Activated CD4-positive, CD25-positive, alpha-beta regulatory T cell treated with anti-CD3 and anti-CD28 coated beads, Interleukin-2, amount 50 U/mL, for 16 hours (primary cell): ENCODE measurements around the gene MOB3B.

ENCODE experiments used
- DNase-seq: peaks from one replicate; pipeline ENCODE4 v3.0.0-alpha.2; 2020; ENCODE audit warnings: low read depth, low spot score

The MOB3B gene

DNA sequence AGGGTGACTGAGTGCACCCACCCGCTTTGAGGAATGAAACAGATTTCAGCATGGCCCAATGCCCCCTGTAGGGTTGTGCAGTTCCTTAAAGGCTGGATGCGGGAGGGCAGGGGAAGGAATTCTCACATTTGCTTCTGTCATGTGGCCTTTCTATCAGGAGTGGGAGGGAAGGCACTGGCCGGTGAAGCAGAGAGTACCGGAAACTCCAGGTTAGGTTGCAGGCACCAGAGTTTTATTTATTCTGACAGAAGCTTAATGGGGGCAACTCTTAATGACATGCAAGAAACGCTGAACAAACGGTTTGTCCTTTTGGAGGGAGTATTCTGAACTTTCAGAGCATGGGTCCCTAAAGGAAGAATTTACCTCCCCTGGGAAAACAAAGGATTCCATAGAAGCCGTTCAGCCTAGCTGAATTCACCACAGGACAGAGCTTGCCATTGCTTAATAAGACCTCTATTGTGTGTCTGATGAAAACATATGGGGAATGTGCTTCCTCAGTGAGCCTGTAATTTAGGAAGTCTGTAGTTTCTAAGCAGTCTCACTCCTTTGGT is 188.6 kb downstream of the MOB3B start:
- no peak for DNase-seq

DNA sequence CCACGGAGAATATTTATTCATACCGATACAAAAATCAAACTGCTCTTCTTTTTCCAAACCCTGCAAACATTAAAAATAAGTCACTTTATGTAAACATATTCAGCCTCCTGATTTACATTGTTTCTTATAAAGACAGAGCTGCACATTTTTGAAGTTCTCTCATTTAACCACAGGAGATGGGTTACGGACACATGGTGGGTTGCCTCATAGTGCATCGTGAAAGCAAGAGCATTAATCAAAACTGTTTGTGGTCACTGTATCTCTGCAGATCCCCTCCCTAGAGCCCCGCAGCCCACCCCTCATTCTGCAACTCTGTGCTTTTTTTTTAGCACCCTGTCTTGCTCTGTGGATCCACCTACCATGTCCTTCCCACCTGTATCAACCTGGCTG is 189.3 kb downstream of the MOB3B start:
- DNase-seq, result no peak

DNA sequence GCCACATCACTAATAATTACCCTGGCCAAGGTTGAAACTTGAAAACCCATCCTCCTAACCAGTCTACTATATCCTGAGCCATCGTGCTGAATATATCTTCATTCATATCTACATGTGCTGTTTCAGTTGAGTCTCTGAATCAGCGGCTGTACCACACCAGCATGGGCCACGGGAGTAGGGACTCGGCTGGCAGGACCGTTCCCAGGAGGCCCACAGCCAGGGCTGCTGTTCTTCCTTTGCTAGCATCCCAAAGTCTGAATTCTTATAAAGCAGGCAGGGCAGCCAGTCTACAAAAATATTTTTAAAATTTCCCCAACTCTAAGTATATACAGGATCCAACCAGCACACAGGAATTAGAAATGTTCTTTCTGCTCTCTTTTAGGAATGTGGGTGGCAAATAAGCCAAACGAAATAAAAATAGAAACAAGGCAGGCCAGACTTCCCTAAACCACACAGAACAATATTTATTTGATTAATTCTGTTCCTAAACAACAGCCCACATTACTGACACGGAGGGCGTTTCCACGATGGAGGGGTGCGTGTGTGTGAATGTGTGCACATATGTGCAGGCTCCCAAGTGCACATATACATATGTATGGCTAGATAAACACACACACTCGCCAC is 189.8 kb downstream of the MOB3B start:
- DNase-seq, result no peak

DNA sequence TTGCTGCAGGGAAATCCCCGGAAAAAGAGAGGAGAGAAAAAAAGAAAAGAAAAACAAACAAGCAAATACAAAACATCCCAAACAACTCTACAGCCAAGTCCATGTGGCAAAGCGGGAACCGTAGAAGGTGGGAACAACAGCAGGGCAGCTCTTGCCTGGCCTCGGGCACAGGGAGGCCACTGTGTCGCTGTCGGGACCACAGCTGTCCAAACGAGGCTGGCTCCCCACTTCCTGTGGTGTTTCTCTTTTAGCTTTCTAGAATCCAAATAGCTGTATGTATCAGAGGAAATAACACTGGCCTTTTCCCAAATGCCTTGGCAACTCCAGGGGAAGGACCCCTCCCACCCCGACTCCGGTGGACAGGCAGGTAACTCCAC is 191.1 kb downstream of the MOB3B start:
- no peak for DNase-seq

DNA sequence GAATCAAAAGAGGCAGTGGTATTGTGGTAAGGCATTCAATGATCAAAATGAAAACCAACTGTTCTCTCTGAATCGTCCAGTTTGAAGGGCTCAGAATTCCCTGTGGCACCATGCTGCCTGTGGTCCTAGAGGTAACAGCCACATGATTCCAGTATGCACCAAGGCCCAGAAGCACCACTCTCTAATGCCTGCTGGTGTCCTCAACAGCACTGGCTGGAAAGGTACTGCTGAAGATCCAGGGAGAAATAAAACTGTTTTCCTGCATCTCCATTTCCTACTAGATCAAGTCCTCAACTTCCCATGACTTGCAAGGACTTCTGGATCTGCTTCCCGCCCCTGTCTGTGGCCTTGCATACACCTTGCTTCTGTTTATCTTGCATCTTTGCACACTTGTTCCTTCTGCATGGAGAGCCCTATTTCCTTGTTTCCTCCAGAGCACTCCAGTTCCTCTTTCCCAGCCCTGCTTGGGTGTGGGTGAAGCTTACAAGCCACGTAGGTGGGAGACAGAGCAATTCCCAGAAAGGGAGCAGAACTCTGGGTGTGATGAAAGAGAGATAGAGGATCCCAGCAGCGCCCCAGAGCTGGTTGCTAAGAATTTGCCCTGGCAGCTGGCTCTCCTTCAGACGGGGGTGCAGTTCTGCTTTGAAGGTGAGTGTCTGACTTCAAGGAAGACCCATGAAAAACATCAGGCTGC is 191.6 kb downstream of the MOB3B start:
- no peak for DNase-seq

DNA sequence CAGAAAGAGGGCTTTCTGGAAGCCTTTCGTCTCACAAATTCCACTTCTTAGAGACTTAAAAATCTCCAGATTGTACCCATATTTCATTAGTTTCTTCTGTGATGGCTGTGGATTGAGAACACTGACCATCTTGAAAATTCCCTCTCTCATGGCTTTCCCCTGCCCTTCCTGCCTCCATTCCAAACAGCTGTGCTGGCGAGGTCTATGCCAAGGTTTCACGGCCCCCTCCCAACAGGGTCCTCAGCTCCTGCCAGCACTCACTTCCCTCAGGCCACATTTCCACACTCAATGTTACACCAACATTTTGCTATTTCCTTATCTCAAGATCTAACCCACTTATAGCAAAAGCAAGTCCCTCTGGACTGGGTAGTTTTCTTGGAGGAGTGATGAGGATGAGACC is 192.4 kb downstream of the MOB3B start:
- no peak for DNase-seq

DNA sequence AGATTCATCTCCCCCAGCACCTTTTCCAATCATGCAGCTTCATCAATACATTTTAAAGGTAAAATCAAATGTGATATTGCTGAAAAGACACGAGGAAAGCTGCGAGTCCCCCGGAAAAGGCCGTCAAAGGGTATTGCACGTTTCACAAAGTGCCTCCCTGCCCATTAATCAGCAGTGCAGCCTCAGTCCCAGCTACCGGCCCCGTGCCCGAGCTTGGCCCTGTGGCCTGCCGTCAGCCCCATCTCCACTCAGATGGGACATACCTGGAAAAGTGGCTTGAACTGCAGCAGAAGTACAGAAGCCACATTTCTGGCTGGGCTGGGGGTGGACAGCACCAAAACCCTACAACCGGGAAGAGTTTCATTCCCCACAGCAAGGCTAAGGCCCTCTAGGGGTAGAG is 192.8 kb downstream of the MOB3B start:
- DNase-seq, result no peak

DNA sequence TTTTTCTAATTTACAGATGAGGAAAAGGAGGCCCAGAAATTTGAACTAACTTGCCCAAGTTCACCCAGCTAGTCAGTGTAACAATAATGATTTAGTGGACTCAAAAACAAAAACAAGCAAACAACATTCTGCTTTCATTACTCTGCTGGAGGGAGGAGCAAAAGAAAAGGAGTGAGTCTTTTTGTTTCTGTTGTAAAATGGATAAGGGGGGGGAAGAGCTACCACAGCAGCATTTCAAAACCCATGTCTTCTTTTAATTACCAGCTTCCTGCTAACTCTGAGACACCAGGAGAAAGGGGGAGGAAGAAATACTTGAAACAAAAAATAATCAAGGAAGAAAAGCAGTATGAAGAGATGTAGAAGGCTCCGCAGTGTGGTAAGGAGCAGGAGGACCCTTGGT is 193.5 kb downstream of the MOB3B start:
- DNase-seq, result no peak

DNA sequence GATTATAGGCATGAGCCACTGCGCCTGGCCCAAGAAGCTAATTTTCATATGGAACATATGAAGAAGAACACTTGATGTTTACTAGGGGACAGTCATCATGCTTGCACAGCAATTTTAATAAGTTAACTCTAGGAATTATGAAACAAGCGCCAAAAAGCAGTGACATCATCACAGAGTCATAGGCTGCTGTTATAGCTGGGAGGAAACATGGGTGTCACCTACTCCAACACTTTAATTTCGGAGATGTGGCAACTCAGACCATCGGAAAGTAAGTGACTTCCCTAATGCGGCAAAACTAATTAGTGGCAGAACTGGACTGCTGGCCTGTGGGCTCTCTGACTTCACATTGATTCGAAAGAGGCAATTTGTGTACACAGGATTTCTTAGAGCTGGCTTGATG is 194.5 kb downstream of the MOB3B start:
- no peak for DNase-seq

DNA sequence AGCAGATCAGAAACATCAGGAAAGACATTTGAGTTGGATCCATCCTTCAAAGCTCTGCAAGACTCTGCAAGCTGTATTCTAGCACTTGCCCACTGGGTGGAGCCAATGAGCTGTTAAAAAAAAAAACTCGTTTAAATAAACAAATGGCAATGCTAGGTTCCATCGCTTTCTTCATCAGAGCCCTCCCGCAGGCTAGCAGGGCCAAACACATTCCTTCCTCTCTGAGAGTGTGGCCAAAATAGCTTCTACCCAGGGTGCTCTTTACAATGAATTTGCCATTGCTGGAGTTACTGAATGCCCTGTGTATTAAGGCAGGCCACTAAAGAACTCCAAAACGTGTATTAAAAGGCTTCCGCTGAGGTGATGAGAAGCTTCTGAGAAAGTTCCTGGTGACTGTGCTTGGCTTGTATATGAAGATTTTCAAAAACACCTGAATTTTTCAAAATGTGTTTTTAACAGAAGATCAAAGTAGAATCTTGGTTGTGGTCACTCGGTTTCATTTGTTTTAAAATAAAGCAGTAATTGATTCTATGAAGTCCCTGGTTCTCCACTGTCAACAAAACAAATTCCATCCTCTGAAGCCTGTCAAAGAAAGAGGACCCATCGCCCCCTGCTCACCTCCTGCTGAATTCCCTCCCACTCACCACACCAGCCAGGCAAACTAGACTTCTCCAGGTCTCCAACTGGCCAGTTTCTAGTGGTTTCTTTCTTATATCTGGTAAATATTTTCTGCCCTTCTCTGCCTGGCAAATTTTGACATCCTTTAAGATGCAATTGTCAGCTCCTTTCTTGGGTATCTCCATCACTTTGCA is 196.2 kb downstream of the MOB3B start:
- no peak for DNase-seq

DNA sequence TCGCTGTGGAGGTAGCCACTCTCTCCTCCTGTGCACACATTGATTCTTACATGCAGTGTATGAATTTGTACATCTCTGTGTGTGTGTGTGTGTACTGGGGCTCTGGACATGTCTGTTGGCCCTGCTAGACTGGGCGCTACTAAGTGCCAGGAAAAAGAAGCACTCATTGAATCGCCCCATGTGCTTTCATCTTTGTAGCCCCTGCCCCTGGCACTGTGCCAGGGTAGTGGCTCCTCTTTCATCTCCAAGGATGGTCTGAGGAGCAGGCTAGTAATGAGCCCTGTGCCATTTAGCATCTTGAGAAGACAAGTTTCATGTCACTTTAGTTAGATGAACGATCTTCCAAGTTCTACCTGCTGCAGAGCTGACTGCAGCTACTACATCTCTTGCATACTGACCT is 198.2 kb downstream of the MOB3B start:
- no peak for DNase-seq

DNA sequence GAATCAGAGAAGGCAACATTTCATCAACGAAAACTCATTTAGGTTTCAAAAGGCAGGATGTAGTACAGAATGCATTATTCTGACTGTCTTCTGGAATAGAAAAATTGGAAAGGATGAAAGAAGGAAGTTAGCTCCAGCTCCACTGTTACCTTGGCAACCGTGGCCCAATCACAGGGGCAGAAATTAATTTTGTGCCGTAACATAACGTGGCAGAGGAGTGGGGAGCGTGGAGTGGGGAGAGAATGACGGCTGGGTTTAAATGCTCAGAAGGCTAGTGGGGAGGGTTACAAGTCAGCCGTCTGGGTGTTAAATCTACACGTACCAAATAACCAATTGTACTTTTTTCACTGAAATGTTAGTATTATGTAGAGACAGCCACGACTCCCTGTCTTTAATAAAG is 200.3 kb downstream of the MOB3B start:
- DNase-seq, result no peak

DNA sequence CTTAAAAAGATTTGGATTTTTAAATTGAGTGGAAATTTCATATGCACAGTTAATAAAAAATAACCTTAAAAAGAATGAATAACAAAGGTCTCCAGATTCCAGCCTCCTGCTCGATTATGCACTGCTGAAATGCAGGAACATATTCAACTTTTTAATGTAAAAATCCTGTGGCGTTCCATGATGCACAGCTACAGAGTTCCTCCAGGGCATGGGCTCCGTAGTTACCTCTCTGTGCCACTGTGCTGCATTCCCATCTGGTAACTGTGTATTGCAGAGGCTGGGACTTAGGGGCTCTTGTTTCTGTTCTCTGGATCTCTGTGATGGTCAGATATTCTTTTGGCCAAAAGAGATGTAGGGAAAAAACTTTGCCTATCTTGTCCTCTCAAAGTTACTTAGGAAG is 201.1 kb downstream of the MOB3B start:
- no peak for DNase-seq

DNA sequence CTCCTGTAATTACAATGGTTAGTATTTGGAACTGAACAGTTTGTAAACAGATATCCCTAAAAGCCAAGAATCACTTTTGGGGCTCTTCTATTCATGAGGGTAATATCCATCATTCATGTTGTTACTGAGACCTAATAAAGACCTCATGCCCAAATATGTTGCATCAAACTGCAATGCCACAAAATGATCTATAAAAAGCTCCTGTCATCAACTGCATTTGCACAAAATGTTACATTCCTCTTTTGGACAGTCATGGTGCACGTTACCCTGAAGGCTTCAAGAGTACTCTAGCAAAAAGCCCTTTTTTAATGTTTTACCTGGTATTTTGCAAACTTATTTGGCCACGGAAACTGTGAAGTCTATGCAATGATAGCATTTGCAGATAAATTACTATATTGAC is 218.4 kb downstream of the MOB3B start:
- no peak for DNase-seq

DNA sequence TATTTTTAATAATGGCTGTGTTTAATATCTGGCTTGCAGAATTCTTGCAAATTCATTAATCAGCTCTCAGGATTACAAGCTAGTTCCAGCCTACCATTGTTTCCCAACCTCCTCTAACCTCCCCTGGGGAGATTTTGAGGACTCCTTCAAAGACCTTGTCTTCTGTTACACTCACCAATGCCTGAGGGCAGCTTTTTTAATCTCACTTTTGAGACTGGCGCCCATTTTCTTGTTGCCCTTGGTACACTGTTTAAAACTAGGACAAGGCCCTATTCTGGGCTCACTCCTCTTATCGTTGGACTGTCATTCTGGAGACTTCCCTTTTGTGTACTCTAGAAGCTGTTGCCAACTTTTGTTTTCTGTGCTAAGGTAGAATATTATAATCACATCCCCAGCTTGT is 219.0 kb downstream of the MOB3B start:
- DNase-seq, result no peak

DNA sequence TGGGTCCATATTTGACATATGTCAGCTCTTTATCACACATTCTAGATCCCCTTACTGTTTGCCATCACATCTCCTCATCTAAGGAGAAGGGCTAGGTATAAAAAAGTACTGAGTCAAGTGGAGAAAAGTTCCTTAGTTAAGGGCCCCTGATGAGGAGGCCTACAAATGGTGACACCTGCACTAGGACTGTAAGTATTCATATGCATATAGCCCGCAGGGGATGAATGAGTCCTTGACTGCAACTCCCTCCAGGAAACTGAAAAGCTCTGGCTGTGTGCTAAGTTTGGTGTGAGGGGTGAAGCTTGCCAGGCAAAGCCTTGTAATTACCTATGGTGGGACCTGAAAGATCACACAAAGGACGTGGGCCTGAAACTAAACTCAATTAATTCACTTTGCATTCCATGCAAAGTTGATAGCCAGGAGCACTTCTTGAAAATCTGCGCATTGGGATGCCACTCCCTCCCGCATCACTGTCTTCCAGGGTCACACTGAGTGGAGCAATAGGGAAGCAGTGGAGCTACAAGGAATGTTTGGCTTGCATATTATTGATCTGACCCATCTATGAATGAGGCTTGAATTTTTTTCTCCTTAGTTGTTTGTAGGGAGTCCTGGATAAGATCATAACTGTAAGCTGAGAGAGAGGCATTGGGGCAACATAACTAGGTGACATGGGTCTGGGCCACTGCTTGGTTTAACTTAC is 220.8 kb downstream of the MOB3B start:
- DNase-seq, result no peak

DNA sequence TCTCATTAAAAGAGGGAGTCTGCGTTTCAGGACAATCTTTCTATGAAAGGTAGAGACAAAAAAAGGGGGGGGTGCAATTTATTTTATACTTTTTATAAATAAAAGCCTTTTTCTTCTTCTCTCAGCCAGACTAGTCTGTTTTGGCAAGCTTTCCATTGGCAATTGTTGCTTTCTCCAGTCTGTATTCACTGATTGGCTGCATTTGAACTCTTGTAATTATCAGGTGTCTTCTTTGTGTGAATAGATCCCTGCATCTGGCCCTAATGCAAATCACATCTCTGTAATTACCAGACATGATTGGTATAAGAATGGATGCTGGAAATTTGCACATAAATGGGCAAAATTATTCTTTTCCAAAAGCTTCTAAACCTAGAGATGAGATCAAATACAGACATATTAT is 225.1 kb downstream of the MOB3B start:
- no peak for DNase-seq

DNA sequence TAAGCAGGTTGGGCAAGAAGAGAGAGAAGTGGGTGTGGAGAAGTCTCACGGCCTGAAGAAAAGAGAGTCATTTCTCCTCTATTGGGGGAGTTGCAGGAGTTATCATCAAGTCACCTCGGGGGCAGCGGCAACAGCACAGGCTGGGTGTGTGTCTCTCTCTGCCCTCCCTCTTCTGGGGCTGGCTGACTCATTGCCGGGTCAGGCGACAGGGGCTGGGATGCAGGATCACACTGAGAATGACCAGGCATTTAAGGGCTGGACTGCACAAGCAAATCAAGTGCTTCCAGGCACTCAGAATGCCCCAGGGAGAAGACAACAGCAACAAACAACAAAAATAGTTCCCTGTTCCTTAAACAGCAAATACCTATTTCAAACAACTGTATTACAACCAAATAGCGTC is 226.4 kb downstream of the MOB3B start:
- DNase-seq, result no peak

DNA sequence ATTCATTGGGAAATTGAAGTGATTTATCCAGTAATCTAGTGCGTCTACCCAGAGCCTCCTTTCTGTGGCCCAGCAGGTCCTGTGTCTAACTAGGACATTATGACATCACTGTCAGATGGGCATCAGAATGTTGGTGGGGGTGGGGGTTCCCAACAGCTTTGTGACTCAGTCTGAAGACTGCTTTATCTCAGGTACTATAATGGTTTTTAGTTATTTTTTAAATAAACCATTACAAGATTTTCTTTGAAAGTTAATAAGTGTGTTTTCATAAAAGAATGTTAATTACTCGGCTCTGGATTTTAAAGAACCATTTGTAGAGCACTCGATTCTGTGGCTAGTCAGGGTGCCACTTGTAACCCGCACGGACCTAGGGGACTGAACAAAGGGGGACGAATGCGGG is 232.6 kb downstream of the MOB3B start, which contains the start of gene EQTN:
EQTN (minus strand) TSS at position 101 of the 400 bp plus-strand sequence; CDS start at position 6, 95 bp downstream.
- DNase-seq, result no peak

DNA sequence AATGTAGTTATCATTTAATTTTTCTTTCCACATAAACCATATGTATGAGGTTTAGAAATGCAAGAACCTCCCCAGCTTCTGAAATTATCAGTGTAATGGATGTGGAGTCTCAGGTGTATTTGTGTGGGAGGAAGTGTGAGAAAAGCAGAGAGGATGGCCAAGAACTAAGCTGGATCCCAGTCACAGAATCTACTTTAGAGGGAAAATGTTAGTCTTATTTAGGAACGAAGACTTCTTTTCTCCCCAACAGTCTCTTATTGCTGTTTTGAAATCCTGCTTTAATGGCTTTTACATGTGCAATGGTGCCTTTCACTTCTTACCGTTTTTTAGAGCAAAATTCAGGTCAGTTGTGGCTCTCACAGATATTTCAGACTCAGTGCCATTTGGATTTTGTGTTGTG is 235.6 kb downstream of the MOB3B start:
- DNase-seq, result no peak

DNA sequence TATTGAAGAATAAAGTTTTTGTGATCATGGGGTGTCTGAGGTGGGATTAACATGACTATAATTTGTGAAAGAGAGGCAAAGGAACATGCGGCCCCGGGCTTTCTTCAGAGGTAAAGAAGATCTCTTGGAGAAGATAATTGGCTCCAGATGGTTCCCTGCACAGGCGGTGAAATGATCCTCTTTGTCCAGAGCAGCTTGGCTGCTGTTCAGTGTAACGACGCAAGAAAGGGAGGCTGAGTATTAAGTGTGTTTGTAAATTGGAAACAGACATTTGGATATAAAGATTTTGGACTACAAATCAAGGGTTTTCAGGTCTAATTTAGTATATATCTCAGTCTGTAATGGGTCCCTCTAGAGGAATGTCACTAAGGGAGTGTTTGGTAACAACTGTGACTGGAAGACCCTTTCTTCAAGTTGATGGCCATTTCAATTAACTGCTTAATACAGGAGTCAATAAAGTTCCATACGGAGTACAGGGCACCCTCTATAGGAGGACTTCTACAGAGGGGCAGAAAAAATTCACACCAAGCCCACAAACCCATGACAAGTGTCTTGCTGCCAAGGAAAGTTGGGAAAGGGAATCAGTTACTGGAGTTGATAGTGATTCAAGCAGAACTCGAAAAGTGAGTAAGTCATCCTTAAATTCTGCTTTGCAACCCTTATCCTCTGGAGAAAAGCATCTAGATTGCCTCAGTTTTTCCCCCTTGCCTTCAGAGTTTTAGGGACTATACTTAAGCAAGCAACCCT is 236.8 kb downstream of the MOB3B start:
- no peak for DNase-seq
